HG03196 (cell line): ENCODE results near the gene RPUSD3.
"Not testable (repeated sequence)": the region's sequence is repeated elsewhere in the genome, so short reads cannot be mapped to it uniquely, and the experiment has no call there.

Experiments
- ATAC-seq: cut with Tn5 transposase; IDR thresholded peaks from one replicate; pipeline ENCODE4 v1.9.1; 2021; ENCODE audit not compliant: unreplicated experiment

The RPUSD3 gene

GRCh38 chr3:9843715-9844438 lies at the start of gene RPUSD3:
Gene RPUSD3, minus strand, starts transcription at chr3:9844008. Its CDS starts 18 bp downstream, at chr3:9843990.
- peak; percentile 96 for ATAC-seq

GRCh38 chr3:9891072-9891622 lies 47.3 kb upstream of the RPUSD3 start:
- ATAC-seq = no peak

GRCh38 chr3:9890249-9891071 lies 46.7 kb upstream of the RPUSD3 start, which contains the start of gene JAGN1:
Gene JAGN1, plus strand, starts transcription at chr3:9890610. Its CDS starts 113 bp downstream, at chr3:9890723.
- ATAC-seq = peak; percentile 74

GRCh38 chr3:9889405-9889804 lies 45.6 kb upstream of the RPUSD3 start:
- no peak for ATAC-seq

GRCh38 chr3:9888540-9888939 lies 44.7 kb upstream of the RPUSD3 start:
- ATAC-seq = no peak

GRCh38 chr3:9887480-9887879 lies 43.7 kb upstream of the RPUSD3 start:
- no peak for ATAC-seq

- ATAC-seq = no peak
These were observed 42.5 kb upstream of the RPUSD3 start for GRCh38 chr3:9886328-9886727.

GRCh38 chr3:9884555-9885165 lies 40.9 kb upstream of the RPUSD3 start:
- ATAC-seq = no peak

GRCh38 chr3:9883706-9884554 lies 40.1 kb upstream of the RPUSD3 start:
- no peak for ATAC-seq

GRCh38 chr3:9881441-9881840 lies 37.6 kb upstream of the RPUSD3 start:
- ATAC-seq = no peak

GRCh38 chr3:9879830-9880549 lies 36.2 kb upstream of the RPUSD3 start, which contains the start of gene CIDEC:
Gene CIDEC, minus strand, starts transcription at chr3:9880253. Its CDS starts 1,767 bp downstream, at chr3:9878486.
- ATAC-seq = no peak

- no peak for ATAC-seq
These were observed 34.9 kb upstream of the RPUSD3 start for GRCh38 chr3:9878700-9879099.

- no peak for ATAC-seq
These were observed 33.2 kb upstream of the RPUSD3 start for GRCh38 chr3:9876991-9877390.

- ATAC-seq = not testable (repeated sequence)
These were observed 32.4 kb upstream of the RPUSD3 start for GRCh38 chr3:9876255-9876654.

- no peak for ATAC-seq
These were observed 31.6 kb upstream of the RPUSD3 start for GRCh38 chr3:9875448-9875847.

GRCh38 chr3:9872067-9872466 lies 28.3 kb upstream of the RPUSD3 start:
- not testable (repeated sequence) for ATAC-seq

GRCh38 chr3:9870978-9871377 lies 27.2 kb upstream of the RPUSD3 start:
- no peak for ATAC-seq

GRCh38 chr3:9869955-9870354 lies 26.1 kb upstream of the RPUSD3 start:
- no peak for ATAC-seq

GRCh38 chr3:9867106-9867505 lies 23.3 kb upstream of the RPUSD3 start:
- ATAC-seq = no peak

- no peak for ATAC-seq
These were observed 22.8 kb upstream of the RPUSD3 start for GRCh38 chr3:9866639-9867038.
